ENCODE measurements around the gene BCL7B. TPM values are rescaled to one million over a fixed set of nuclear protein-coding genes. Genes with fewer than 3 reads are reported as not detected.
"Not testable (repeated sequence)": the region's sequence is repeated elsewhere in the genome, so short reads cannot be mapped to it uniquely, and the experiment has no call there.

The BCL7B gene
- total RNA-seq, 4 donors from 2014 or later: 104 to 144 (median 108) TPM

DNA sequence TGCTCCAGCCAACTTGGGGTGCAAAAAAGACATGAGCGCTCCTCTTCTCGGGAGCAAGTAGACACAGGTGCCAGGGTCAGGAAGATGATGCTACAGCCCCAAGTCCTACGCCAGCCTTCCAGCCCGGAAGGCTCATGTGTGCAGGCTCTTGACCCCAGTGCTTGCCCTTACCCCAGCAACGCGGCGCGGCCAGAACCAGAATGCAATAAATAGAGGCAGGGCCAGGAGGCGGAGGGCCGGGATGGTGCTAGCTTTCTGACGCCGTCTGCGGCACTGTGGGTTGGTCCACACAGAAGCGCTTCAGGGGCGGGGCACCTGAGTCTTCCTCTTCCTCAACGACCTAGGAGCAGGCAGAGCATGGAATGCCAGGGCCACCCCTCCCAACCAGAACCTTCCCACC lies 20.4 kb downstream of the BCL7B start:
- Histone ChIP-seq H3K9me3 (no peaks in the 10 kb centered on the region), H3K27me3 (no peaks in the 10 kb centered on the region), H3K4me3 (no peak overlapping the region), H3K4me1 (no peaks in the 10 kb centered on the region), H3K27ac (no peak overlapping the region), H3K36me3 (peaks cover 0 to 93% of the 10 kb centered on the region in 2 donors)
- TF ChIP-seq POLR2AphosphoS5 (IDR thresholded peaks at IDR 0.05) (no peak), EP300 (IDR thresholded peaks at IDR 0.05) (no peak), POLR2A (IDR thresholded peaks at IDR 0.05) (no peak)
- TF ChIP-seq, protein P1, sequence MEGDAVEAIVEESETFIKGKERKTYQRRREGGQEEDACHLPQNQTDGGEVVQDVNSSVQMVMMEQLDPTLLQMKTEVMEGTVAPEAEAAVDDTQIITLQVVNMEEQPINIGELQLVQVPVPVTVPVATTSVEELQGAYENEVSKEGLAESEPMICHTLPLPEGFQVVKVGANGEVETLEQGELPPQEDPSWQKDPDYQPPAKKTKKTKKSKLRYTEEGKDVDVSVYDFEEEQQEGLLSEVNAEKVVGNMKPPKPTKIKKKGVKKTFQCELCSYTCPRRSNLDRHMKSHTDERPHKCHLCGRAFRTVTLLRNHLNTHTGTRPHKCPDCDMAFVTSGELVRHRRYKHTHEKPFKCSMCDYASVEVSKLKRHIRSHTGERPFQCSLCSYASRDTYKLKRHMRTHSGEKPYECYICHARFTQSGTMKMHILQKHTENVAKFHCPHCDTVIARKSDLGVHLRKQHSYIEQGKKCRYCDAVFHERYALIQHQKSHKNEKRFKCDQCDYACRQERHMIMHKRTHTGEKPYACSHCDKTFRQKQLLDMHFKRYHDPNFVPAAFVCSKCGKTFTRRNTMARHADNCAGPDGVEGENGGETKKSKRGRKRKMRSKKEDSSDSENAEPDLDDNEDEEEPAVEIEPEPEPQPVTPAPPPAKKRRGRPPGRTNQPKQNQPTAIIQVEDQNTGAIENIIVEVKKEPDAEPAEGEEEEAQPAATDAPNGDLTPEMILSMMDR (IDR thresholded peaks at IDR 0.05): no peak
- WGBS, 2 donors (ENCODE audit: low coverage in 1 of 2): 82 to 100% methylated on average over 3 to 7 of the region's 16 CpGs
- no peak for ATAC-seq

GRCh38 chr7:73536479-73536878 lies 21.0 kb downstream of the BCL7B start:
- Histone ChIP-seq H3K4me3 (no peak overlapping the region), H3K4me1 (no peaks in the 10 kb centered on the region), H3K9me3 (no peaks in the 10 kb centered on the region), H3K36me3 (peaks cover 0 to 87% of the 10 kb centered on the region in 2 donors), H3K27ac (no peak overlapping the region), H3K27me3 (no peaks in the 10 kb centered on the region)
- no peak for ATAC-seq
- no peak for TF ChIP-seq EP300 (IDR thresholded peaks at IDR 0.05)
- TF ChIP-seq, protein P1 (IDR thresholded peaks at IDR 0.05): no peak
- no peak for TF ChIP-seq POLR2A (IDR thresholded peaks at IDR 0.05)
- TF ChIP-seq POLR2AphosphoS5 (IDR thresholded peaks at IDR 0.05): no peak
- 72 to 100% methylated on average over 2 to 5 of the region's 5 CpGs for WGBS, 2 donors (ENCODE audit: low coverage in 1 of 2)

- not testable (repeated sequence) for H3K27me3 ChIP-seq, ATAC-seq, H3K9me3 ChIP-seq, H3K27ac ChIP-seq, H3K4me1 ChIP-seq, H3K4me3 ChIP-seq
- whole genome bisulfite sequencing, 2 donors (ENCODE audit: low coverage in 1 of 2): 80 to 90% methylated on average over 1 to 6 of the region's 7 CpGs
- H3K36me3 ChIP-seq: peaks cover 0 to 81% of the 10 kb centered on the region in 2 donors
These were observed 21.6 kb downstream of the BCL7B start for GRCh38 chr7:73535918-73536317.

GRCh38 chr7:73533742-73534141 lies 23.7 kb downstream of the BCL7B start:
- H3K4me3 ChIP-seq: no peak overlapping the region
- no peaks in the 10 kb centered on the region for H3K4me1 ChIP-seq
- H3K27me3 ChIP-seq: no peaks in the 10 kb centered on the region
- ATAC-seq: no peak
- H3K36me3 ChIP-seq: peaks cover 0 to 59% of the 10 kb centered on the region in 2 donors
- no peak for TF ChIP-seq POLR2AphosphoS5 (IDR thresholded peaks at IDR 0.05)
- no peak for TF ChIP-seq EP300 (IDR thresholded peaks at IDR 0.05)
- TF ChIP-seq, protein P1 (IDR thresholded peaks at IDR 0.05): no peak
- no peak for TF ChIP-seq POLR2A (IDR thresholded peaks at IDR 0.05)
- H3K27ac ChIP-seq: no peak overlapping the region
- 74 to 84% methylated on average over 5 to 9 of the region's 9 CpGs for WGBS, 2 donors (ENCODE audit: low coverage in 1 of 2)
- no peaks in the 10 kb centered on the region for H3K9me3 ChIP-seq

- H3K27me3 ChIP-seq: no peaks in the 10 kb centered on the region
- H3K4me3 ChIP-seq: no peak overlapping the region
- no peaks in the 10 kb centered on the region for H3K9me3 ChIP-seq
- TF ChIP-seq POLR2AphosphoS5 (IDR thresholded peaks at IDR 0.05) (no peak), POLR2A (IDR thresholded peaks at IDR 0.05) (no peak), EP300 (IDR thresholded peaks at IDR 0.05) (no peak)
- TF ChIP-seq, protein P1 (IDR thresholded peaks at IDR 0.05): no peak
- peaks cover 0 to 44% of the 10 kb centered on the region in 2 donors for H3K36me3 ChIP-seq
- WGBS, 2 donors (ENCODE audit: low coverage in 1 of 2): 94% methylated on average over 4 to 5 of the region's 6 CpGs
- H3K4me1 ChIP-seq: no peaks in the 10 kb centered on the region
- ATAC-seq: no peak
- no peak overlapping the region for H3K27ac ChIP-seq
These were observed 25.3 kb downstream of the BCL7B start for GRCh38 chr7:73532224-73532623.

Measured in gastroesophageal sphincter (tissue), 4 donors.